Keratinocyte (primary cell): ENCODE data around the gene SMIM24.

Source experiments
- CTCF ChIP-seq, 3 experiments: IDR thresholded peaks in 1 of 3; conservative IDR thresholded peaks in 1 of 3; optimal IDR thresholded peaks in 1 of 3; 2 replicates in 2 of 3; 3 replicates in 1 of 3; pipeline versions ENCODE3 to v1.5.1; 2011; ENCODE audit warnings: low read length in 3 of 3, mild to moderate bottlenecking in 3 of 3, moderate library complexity in 2 of 3, control low read depth in 1 of 3, inconsistent platforms in 1 of 3; ENCODE audit not compliant: insufficient read depth in 2 of 3; ENCODE audit errors: extremely low read depth in 1 of 3
- EZH2 ChIP-seq: IDR thresholded peaks from one replicate; pipeline ENCODE4 v1.6.1; 2012; ENCODE audit warnings: inconsistent platforms, mild to moderate bottlenecking, low read length, moderate library complexity

DNA sequence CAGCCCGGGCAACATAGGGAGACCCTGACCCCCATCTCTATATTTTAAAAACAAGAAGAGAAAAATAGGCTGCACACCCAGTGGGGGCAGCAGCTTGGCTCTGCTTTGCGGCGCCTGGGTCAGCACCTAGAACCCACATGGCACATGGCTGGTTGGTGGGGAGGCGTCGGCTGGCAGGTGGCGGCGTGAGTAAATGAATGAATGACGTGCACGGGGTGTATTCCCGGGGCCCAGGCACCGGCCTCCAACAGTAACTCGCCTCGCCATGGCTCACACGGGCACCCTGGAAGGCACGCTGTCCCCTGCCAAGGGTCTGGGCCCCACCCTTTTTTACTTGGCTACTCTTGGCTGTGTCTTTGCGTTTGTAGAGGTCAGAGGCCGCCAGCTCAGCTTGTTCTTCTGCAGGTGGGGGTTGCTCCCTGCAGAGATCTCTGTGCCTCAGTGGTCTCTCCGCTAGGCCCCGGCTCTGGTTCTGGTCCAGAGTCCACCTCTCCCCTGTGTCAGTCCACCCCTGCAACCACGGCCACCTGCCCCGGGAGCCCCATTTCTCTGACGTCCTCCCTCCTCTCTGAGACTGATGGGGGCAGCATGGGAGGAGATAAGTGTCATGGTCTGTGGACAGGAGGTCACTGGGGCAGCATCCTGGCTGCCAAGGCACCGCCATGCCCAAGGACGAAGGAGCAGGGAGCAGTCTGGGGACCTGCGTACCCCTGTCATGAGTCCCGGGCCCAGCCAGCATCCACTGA, 31.4 kb upstream of the SMIM24 start:
- no peak for TF ChIP-seq CTCF (optimal IDR thresholded peaks at IDR 0.05 in 1 of 3, IDR thresholded peaks at IDR 0.05 in 1 of 3, conservative IDR thresholded peaks at IDR 0.05 in 1 of 3; ENCODE audit: extremely low read depth in 1 of 3, insufficient read depth in 2 of 3, low read length in 3 of 3)
- no peak for TF ChIP-seq EZH2
